ENCODE data around the gene ABHD16B. TPM values are rescaled to one million over a fixed set of nuclear protein-coding genes. Genes with fewer than 3 reads are reported as not detected.

ABHD16B gene
- total and polyA plus RNA-seq, 2 of the 13 experiments (the other 11 are each of a cell fraction or from before 2014, with no cell fraction given), result not detected

DNA sequence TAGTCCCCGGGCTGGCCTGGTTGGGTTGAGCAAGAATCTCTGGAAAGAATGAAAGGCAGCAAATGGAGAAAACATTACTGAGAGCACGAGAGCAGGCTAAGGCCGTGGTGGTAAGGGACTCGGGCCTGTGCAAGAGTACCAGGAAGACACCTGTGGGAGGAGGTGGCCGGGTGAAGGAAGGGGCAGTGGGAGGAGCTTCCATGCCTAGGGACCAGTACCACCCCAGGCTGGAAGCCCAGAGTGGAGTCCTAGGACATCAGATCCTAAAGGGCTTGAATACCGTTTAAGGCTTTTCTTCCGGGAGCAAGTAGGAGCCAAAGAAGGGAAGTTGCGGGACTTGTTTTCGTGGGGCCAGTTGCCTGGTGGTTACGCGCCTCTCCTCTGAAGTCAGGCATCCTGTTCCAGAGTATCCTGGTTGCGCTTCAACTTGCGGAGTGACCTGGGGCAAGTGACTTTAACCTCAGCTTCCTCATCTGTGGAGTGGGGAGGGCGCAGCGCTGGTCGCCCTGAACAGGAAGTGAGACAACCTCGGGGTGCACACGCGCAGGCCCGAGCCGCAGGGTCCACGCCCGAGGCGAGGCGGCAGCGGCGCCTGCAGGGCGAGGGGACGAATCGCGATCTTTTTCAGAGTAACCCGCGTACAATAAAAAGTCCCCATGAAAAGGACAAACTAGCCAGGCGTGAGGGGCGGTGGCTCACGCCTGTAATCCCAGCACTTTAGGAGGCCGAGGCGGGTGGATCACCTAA is 2.7 kb downstream of the ABHD16B start (continued):
- TF ChIP-seq ZBTB3 (CRISPR knock-in tag; IDR thresholded peaks at IDR 0.05; ENCODE audit: borderline replicate concordance, low read depth) (0 out of 2 replicates have a peak, but pooled peaks have one; percentile 75), GLI4 (CRISPR knock-in tag; IDR thresholded peaks at IDR 0.05; ENCODE audit: borderline replicate concordance) (peak; percentile 89; the same call in 1 of the 2 replicates), ZNF710 (CRISPR knock-in tag; IDR thresholded peaks at IDR 0.05; ENCODE audit: borderline replicate concordance) (no peak; the same call in 1 of the 2 replicates), TOE1 (CRISPR knock-in tag; IDR thresholded peaks at IDR 0.05) (no peak), PPARG (CRISPR knock-in tag; conservative IDR thresholded peaks at IDR 0.05) (peak; percentile 83; the same call in 1 of the 2 replicates), ZNF281 (CRISPR knock-in tag; IDR thresholded peaks at IDR 0.05; ENCODE audit: borderline replicate concordance) (peak; percentile 22; the same call in 1 of the 2 replicates), ZFP41 (CRISPR knock-in tag; IDR thresholded peaks at IDR 0.05; ENCODE audit: borderline replicate concordance) (no peak), ZNF138 (CRISPR knock-in tag; IDR thresholded peaks at IDR 0.05; ENCODE audit: low read depth) (peak; percentile 98; the same call in 1 of the 2 replicates), ELF4 (CRISPR knock-in tag; IDR thresholded peaks at IDR 0.05; ENCODE audit: borderline replicate concordance) (peak; percentile 97), ZNF432 (CRISPR knock-in tag; IDR thresholded peaks at IDR 0.05; ENCODE audit: borderline replicate concordance) (no peak), ZFX (CRISPR knock-in tag; IDR thresholded peaks at IDR 0.05; ENCODE audit: low read depth) (peak; percentile 96), TBX2 (CRISPR knock-in tag; IDR thresholded peaks at IDR 0.05; ENCODE audit: borderline replicate concordance) (peak; percentile 86), TAF1 (CRISPR knock-in tag; IDR thresholded peaks at IDR 0.05) (peak; percentile 53), GPN1 (CRISPR knock-in tag; IDR thresholded peaks at IDR 0.05; ENCODE audit: borderline replicate concordance) (no peak; the same call in 1 of the 2 replicates), ZBTB10 (CRISPR knock-in tag; IDR thresholded peaks at IDR 0.05; ENCODE audit: borderline replicate concordance) (peak; percentile 77; the same call in 1 of the 2 replicates)
- TF ChIP-seq, protein P1, sequence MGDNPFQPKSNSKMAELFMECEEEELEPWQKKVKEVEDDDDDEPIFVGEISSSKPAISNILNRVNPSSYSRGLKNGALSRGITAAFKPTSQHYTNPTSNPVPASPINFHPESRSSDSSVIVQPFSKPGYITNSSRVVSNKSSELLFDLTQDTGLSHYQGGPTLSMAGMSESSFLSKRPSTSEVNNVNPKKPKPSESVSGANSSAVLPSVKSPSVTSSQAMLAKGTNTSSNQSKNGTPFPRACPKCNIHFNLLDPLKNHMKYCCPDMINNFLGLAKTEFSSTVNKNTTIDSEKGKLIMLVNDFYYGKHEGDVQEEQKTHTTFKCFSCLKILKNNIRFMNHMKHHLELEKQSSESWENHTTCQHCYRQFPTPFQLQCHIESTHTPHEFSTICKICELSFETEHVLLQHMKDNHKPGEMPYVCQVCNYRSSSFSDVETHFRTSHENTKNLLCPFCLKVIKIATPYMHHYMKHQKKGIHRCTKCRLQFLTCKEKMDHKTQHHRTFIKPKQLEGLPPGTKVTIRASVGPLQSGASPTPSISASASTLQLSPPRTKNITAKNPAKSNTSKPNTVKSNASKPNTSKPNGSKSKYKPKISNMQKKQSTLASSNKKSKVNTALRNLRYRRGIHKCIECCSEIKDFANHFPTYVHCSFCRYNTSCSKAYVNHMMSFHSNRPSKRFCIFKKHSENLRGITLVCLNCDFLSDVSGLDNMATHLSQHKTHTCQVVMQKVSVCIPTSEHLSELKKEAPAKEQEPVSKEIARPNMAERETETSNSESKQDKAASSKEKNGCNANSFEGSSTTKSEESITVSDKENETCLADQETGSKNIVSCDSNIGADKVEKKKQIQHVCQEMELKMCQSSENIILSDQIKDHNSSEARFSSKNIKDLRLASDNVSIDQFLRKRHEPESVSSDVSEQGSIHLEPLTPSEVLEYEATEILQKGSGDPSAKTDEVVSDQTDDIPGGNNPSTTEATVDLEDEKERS (CRISPR knock-in tag; IDR thresholded peaks at IDR 0.05), result peak; percentile 87; the same call in 1 of the 2 replicates

Data from HepG2 (cell line).